GM18520 (cell line): ENCODE results near the gene TJAP1.

Experiments used
- ATAC-seq: cut with Tn5 transposase; IDR thresholded peaks from one replicate; pipeline ENCODE4 v1.9.1; 2021; ENCODE audit not compliant: unreplicated experiment

The TJAP1 gene

DNA sequence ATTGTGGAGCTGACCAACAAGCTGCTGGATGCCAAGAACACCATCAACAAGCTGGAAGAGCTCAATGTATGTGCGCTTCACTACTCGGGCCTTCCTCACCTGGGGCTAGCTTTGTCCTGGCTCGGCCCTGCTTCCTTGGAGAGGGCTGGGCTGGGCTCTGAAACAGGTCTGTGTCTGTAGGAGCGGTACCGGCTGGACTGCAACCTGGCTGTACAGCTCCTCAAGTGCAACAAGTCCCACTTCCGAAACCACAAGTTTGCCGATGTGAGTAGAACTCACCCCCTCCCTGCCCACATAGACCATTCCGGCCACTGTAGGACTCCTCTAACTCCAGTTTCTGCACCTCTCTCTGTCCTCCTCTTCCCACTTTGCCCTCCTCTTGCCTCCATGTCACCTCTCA, 26.1 kb downstream of the TJAP1 start:
- no peak for ATAC-seq

DNA sequence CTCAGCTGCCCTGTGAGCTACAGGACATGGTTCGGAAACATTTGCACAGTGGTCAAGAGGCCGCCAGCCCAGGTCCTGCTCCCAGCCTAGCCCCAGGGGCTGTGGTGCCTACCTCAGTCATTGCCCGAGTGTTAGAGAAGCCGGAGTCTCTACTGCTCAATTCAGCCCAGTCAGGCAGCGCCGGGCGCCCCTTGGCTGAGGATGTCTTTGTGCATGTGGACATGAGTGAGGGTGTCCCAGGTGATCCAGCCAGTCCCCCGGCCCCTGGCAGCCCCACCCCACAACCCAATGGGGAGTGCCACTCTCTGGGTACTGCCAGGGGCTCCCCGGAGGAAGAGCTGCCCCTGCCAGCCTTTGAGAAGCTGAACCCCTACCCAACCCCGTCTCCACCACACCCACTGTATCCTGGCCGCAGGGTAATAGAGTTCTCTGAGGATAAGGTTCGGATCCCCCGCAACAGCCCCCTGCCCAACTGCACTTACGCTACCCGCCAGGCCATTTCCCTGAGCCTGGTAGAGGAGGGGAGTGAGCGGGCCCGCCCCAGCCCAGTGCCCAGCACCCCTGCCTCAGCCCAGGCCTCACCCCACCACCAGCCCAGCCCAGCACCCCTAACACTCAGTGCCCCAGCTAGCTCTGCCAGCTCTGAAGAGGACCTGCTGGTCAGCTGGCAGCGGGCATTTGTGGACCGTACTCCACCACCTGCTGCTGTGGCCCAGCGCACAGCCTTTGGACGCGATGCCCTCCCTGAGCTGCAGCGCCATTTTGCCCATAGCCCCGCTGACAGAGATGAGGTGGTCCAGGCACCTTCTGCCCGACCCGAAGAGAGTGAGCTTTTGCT, 27.6 kb downstream of the TJAP1 start:
- ATAC-seq = no peak

DNA sequence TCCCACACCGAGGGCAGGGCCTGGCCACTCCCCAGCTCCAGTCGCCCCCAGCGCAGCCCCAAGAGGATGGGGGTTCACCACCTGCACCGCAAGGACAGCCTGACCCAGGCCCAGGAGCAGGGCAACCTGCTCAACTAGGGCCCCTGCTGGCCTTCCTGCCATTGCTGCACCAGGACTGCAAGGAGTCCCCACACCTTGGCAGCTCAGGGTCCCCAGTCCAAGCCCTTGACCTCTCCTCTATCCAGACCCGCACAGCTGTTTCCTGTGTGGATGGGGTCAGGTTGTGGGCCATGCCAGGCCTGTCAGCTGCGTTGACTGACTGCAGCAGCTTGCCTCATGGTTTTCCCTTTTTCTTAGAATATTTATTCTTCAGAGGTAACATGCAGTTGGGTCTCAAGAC, 28.3 kb downstream of the TJAP1 start:
- no peak for ATAC-seq

DNA sequence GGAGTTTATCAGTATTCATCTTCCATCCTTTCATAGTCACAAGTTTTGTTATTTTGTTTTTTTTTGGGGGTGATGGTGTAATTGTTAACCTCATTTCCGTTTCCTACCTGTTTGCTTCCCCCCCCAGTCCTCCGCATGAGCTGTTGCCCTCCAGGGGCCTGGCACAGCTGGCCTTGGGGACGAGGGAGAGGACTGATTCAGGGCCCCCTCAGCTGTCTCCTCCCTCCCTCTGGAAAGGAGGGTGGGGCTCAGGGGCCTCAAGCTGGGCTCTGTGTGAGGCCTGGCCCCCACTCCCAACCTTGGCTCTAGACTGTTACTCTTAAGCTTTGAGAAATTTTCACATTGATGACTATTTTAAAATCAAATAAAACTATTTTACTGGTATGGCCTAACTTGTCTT, 28.8 kb downstream of the TJAP1 start:
- ATAC-seq = no peak

DNA sequence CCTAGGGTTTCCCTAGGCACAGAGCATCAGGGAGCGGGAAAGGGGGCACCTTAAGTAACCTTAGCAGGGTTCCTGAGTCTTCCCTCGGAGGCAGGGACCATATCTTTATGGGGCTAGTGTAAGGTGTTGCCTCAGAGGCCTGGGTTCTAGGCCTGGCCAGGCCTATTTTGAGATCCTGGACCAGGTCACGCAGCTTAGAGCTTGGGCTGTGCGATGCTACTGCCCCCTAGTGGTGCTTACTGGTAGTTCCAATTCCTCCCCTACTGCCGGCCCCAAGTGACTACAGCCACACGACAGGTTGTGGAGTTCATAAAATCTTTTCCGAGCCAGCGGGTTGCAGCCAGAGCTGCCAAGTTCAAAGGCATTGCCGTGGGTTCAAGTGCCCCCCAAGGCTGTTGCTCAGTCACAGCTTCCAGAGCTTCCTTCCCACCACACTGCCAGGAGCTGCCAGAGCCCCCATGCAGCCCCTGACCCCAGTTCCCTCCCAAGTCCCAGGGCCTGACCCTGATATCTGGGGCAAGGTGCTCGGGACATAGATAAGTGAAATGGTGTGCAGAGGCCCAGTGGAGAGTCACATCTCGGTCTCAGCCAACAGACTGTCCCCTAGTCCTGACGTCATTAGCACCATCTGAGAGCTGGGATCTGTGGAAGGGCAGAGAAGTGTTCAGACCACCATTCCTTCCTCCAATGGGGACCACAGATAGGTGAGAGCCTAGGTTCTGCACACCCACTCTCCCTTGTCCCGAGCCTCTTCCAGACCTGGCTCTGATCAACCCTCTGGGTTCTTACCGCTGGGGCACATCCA, 29.5 kb downstream of the TJAP1 start:
- no peak for ATAC-seq

DNA sequence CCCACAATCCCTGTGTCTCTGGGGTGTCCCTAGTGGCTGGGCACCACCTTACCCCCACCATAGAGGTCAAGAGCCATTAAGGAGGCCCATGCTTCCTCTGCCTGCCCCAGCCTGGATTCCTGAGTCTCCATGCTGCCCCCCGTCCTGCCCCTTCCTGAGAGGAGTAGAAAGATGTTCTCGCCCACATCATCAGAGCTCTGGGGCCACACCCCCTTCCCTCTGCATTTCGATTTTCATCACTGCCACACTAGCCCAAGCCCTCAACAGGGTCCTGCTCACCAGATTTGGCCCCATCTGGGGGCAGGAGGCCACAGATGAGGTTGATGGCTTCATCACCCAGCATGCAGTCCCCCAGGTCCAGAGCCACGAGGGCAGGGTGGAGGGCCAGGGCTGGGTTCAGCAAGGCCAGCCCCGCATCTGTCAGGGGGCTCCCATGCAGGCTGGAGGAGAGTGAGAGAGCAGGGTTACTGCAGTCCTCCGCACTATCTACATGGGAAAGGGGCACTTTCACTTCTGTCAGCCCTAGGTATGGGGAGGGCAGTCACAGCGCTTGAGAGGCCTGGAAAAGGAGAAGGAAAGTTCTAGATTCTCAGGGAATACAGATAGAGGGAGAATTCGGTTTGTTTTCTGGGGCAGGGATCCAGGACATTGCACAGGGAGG, 31.2 kb downstream of the TJAP1 start:
- no peak for ATAC-seq

DNA sequence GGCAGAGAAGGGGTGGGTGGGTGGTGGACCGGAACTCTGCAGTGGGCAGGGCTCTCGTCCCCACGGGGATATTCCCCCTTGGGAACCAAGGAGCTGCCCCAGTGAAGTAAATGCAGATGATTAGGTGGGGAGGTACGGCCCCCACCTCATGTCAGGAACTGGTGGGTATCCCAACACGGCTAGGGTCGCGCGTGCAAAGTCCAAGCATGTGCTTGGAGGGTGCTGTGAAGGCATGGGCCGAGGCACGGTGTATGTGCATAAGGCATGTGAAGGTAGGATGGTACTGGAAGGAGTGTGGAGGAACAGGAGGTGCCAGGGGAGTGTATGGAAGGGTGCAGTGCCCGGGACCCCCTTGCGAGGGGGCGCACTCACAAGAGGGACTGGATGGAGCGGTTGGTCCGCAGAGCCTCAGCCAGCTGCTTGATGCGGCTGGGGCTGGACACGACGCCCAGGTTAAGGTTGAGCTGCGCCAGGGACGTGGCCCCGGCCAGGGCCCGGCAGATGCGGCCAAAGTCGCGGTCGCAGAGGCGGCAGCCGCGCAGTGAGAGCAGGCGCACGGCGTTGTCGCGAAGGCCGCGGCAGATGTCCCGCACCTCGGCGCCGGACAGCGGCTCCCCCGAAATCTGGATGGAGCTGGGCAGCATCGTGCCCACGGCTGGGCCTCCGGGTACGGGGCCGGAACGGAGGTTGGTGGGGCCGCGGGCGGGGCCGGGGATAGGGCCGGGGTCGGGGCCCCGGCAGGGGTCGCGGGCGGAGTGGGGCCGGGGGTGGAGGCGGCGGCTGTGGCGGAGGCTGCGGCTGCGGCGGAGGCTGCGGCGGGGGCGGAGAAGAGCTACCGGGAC, 32.0 kb downstream of the TJAP1 start:
- no peak for ATAC-seq

DNA sequence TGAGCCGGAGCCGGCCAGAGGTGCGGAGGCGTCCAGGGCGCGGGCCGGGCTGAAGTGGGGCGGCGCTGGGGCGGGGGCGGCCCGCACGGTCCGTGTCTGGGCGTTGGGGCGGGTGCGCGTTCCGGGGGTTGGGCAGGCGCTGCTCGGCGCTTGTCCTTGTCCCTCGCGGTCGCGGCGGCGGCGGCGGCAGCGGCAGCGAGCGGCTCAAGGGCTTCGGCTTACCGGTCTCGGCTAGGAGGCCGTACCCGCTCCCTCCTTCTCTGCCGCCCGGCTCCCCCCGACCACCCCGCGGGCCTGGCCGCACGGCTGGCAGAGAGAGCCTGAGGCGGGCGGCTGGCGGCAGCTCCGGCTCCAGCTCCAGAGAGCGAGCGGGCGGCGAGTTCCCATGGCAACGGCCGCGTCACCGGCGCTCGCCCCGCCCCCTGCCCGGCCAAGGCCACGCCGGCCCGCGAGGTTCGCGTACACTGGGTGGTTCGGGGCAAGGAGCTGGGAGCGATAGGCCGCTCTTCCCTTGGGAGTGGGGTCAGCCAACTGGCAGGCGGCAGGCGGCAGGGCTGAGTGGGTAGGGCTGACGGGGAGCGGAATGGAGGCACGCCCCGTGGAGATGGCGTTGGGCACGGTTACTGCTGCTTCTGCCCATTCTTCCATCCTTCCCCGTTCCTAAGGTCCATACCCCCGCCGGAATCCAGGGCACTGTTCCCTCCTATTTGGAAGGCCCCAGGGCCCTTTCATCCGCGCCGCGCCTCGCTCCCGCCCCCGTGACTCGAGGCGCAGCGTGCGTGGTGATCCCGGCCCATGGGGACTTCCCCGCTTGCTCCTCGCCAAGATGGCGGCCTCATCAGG, 32.8 kb downstream of the TJAP1 start, which contains the start of gene LRRC73:
TSS of gene LRRC73 (minus strand) at position 363 of the 843 bp plus-strand sequence. CDS start 561 bp downstream, outside the sequence.
- ATAC-seq = peak; percentile 54

DNA sequence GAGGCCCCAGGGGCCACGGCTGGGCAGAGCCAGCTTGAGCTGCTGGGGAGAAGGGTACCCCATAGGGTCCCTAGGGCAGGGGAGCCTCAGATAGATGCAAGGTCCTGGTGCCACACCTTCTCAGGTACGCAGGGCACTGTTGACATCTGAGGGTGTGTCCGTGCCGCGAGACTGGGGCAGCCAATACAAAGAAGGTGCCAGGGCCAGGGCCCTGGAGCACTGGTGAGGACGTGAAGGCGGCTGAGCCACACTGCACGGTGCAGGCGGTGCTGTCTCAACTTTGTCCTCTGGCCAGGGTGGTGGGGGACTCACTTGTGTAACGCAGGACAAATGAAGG, 33.4 kb downstream of the TJAP1 start:
- ATAC-seq = no peak

DNA sequence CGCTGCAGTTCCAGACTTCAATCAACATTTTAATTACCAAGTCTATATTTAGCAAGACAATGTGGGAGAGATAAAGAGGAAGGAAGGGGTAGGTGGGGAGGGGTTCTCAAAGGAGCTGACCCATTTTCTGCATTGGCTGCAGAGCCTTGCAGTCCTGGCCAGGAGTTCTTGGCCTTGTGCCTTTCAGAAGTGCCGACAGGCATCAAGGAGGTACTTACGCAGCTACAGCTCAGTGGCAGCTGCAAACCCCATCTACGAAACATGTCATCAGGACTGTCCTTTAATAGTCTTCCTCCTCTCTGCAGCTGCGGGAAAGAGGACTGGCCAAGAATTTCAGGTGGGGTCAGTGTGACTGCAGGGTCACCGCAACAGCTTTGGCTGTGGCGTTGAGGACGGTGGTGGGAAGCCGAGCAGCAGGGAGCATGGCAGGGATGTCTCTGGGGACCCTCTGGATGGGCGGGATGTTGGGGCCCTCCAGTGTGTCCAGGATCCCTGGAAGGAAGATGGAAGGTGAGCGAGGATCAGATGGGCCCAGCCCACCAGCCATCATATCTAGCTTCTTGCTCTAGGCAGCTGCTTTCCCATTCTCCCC, 34.5 kb downstream of the TJAP1 start:
- no peak for ATAC-seq

DNA sequence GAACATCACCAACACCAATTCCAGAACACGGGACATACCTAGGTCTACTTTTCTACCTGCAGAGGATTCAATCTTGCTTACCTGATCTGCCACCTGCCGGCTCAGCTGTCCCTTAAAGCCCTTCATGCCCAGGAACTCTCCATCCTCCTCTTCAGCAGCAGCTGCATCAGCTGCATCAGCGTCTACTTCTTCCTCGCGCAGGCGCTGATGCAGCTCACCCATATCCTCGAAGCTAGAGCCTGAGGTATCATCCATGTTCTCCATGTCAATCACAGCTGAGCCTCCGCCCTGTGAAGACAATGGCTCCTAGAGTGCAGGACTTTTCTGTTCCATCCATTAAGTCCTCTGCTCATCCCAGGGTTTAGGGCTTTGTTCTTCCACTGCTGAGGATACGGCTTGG, 38.4 kb downstream of the TJAP1 start:
- no peak for ATAC-seq

DNA sequence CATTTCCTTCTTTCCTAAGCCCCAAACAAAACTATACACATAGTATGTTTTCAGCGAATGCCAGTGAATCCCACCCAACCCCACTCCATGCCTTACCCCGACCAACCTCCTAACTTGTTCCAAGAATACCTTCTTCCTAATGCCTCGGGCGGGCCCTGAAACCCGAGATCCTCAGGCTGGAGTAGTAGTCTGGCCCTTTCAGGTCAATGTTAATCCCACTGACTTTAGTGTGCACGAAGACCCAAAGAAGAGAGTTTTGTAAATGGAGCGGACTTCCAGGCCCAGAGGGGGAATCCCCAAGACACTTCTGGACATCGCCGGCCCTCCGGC, 39.0 kb downstream of the TJAP1 start:
- ATAC-seq = no peak

DNA sequence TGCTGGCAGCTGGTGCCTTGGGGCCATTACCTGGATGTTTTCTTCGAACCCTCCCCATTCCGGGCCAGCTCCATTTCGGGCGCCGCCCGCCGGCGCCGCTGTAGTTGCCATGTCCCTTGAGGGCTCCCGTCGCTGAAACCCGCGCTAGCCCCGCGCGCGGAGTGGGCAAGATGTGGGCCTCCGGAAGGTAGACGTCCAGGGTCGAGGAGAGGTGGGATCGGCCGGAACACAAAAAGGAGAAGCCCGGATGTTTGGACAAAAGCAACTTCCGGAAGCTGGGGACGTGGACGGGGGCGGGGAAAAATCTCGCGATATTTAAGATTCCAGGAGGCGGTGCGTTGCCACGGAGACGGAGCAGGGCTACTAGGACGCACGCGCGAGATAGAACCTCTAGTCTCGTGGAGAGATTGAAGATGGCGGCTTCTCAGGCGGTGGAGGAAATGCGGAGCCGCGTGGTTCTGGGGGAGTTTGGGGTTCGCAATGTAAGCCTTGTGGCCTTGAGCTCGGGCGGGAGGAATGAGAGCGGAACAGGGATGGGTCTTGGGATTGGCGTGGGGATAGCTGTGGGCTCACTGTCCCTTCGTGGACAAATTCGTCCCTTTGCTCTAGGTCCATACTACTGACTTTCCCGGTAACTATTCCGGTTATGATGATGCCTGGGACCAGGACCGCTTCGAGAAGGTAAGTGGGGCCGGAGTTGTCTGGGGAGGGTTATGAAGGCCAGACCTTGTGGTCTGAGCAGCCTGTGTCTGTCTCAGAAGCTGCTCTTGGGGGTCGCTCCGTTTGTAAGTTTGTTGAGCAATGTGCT, 39.5 kb downstream of the TJAP1 start, which contains the start of the genes POLR1C and YIPF3:
TSS of gene POLR1C (plus strand) at position 393 of the 808 bp plus-strand sequence. CDS start at position 414, 21 bp downstream.
TSS of gene YIPF3 (minus strand) at position 230 of the 808 bp plus-strand sequence. CDS start at position 111, 119 bp downstream.
- ATAC-seq = peak; percentile 91

DNA sequence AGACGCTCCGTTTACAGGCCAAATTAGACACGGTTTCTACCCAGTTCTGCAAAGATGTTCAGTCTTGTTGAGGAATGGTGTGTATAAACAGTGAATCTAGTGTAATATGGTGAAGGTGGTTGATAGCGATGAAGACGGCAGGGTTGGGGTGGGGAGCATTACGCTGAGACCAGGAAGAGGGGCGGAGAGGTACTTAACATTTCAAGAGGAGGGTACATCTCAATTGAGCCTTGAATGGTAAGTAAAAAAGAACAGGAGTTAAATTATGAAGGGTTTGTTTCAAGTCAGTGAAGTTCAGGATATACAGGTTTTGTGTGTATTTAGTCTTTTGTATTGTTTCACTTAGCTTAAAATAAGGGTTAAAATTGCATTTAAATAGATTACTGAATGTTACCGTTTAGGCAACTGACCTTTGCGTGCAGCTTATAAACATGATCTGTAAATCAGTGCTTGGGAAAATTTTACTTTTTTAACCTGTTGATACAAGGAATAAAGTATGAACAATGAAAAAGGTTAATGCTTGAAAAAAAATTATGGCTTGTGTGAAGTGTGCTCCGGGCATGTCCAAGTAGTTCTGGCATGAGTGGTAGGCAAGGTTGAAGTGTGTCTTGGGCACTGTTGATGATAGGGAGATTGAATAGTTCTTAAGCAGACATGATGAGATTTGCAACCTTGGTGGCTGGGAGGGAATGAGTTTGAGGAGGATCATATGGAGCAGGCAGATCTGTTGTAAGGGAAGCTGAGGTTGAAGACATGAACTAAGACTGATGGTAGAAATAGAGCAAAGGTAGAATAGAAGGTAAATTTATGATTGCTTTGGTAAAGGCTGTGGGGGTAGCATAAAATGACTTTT, 40.4 kb downstream of the TJAP1 start:
- ATAC-seq = no peak

DNA sequence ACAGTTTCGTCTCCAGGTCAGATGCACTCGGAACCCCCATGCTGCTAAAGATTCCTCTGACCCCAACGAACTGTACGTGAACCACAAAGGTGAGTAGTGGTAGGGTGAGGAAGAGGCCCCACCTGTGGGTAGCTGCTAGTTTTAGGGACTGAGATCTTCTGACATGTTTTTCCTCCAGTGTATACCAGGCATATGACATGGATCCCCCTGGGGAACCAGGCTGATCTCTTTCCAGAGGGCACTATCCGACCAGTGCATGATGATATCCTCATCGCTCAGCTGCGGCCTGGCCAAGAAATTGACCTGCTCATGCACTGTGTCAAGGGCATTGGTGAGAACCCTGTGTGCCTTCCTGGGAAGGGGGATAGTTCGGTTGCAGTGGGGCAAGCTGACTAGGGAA, 42.7 kb downstream of the TJAP1 start:
- no peak for ATAC-seq

DNA sequence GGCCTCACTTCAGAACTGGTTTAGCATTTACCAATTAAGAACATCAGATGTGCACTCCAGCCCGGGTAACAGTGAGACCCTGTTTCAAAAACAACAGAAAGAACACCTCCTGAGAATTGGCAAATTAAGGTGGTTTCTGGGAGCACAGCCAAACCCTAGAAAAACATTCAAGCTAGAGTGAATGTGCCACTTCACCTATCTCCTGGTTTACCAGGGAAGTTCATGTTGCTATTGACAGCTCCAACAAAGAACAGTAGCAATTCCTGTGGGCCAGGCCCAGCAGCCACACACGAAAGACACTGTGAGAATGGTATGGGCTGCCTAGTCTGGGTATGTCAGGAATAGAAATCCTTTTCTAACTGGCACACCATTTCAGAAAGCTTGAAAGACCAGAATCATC, 44.5 kb downstream of the TJAP1 start:
- no peak for ATAC-seq

DNA sequence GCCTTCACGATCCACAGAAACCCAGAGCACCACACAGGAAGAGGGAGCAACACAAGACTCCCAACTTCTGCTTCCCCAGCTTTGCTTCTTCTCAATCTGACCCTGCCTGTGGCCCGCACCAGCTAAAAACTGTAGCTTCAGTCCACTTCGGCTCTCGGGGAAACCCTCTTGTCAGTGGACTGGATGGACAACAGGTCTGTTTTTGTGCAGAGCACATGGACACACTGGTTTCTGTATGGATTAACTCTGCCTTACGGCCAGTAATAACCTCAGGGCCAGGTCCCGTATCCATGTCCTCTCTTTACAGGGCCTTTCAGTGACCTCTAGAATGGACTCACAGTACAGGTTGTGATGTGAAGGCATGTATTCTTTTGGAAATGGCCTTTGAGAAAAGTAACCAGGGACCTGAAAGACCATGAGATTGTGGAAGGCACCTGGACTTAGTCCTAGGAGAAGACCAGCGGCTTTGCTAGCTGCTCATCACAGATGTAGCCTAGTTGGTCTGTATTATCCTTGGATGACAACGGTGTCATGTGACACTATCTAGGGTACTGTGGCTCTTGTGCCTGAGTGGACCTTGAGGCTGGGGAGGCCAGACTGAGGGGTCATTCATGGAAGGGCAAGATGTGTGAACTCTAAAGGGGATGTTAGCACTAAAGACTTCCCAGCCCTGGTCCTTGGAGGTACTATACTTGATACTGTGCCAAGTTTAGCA, 45.3 kb downstream of the TJAP1 start:
- no peak for ATAC-seq
